NCI-H526 (cell line): ENCODE data around the gene MAP2K6.

Source experiments
- DNase-seq, 2 experiments: peaks; one replicate each; lab custom pipeline; 2025; lab: John Stamatoyannopoulos, UW

The MAP2K6 gene

GRCh38 chr17:69427486-69428197 lies 13.1 kb downstream of the MAP2K6 start:
- DNase-seq = no peak

DNA sequence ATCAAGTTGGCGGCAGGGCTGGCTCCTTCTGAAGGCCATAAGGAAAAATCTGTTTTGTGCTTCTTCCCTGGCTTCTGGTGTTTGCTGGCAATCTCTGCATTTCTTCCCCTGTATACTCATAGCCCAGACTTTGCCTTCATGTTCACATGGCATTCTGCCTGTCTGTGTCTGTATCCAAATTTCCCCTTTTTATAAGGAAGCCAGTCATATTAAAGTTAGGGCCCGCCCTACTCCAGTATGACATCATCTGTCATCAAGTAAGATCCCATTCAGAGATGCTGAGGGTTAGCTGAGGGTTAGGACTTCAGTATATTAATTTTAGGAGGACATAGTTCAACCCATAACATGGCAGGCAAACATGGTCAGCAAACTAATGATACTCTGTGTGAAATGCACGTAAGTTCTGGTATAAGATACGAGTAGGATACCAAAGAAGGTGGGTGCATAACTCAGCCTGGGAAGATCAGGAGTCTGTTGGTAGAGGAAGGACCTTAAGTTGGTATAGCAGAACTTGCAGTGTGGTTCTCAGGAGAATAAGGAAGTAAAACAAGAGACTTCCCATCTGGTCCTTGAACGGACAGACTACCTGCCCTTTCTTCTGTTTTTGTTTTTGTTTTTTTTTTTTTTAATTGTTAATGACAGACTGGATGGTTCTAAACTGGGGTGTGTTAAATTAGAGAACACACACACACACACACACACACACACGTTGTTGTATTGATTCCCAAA lies 13.9 kb downstream of the MAP2K6 start:
- peak in 1 of 2 experiments; percentile 0 for DNase-seq

- no peak for DNase-seq
Observed at GRCh38 chr17:69430488-69430887, 16.0 kb downstream of the MAP2K6 start.

DNA sequence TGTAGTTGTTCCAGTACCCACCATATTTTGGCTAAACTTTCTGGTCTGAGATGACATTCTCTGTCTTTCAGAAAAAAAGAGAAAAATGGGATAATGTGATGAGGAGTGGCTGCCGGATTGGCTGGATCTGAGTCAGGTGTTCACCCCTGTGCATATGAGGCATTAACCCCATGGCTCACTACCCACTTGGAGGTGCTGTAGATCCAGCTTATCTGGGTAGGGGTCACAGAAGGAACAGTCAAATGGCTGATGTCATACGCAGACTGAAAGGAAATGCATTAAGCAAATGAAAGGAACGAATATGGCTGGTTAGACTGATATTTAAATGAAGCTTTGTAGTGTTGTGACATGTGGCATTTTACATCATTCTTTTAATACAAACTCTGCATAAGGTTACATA lies 17.3 kb downstream of the MAP2K6 start:
- peak in 1 of 2 experiments; percentile 3 for DNase-seq

- no peak for DNase-seq
Observed at GRCh38 chr17:69433093-69433492, 18.6 kb downstream of the MAP2K6 start.

- DNase-seq = no peak
Observed at GRCh38 chr17:69434164-69434579, 19.7 kb downstream of the MAP2K6 start.

GRCh38 chr17:69435971-69436696 lies 21.6 kb downstream of the MAP2K6 start:
- no peak for DNase-seq

- DNase-seq = no peak
Observed at GRCh38 chr17:69437475-69437874, 23.0 kb downstream of the MAP2K6 start.

DNA sequence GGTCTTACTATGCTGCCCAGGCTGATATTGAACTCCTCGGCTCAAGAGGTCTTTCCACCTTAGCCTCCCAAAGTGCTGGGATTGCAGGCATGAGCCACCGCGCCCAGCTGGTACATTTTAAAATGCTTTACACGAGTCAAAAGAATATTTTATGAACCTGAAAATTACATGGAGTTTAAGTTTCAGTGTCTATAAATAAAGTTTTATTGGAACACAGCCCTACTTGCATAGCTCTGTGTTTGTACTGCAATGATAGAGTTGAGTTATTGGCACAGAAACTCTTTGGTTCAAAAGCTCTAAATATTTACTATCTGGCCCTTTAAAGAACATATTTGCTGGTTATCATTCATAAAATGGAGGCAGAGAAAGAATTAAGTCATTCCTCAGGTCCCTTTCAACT lies 24.3 kb downstream of the MAP2K6 start:
- no peak for DNase-seq

GRCh38 chr17:69441179-69441578 lies 26.7 kb downstream of the MAP2K6 start:
- no peak for DNase-seq

DNA sequence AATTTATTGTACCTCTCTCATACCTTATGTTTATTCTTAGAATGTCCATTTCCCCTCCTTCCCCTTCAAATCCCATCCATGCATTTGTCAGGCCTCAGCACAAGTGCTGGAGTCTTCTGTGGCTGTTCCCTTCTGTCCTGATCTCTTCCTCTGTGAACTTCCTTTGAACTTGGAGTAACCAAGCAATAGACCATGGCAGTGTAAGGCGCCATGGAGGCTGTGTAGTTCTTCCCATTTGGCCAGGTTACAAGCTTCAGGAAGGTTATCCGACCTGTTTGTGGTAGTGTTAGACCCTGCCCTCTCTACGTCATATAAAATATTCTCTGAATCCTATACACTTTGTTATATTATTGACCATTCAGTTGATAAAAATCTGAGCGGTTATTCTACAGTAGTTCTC lies 28.6 kb downstream of the MAP2K6 start:
- DNase-seq = no peak

- DNase-seq = no peak
Observed at GRCh38 chr17:69444023-69444422, 29.5 kb downstream of the MAP2K6 start.

- DNase-seq = no peak
Observed at GRCh38 chr17:69445132-69445531, 30.6 kb downstream of the MAP2K6 start.

- DNase-seq = no peak
Observed at GRCh38 chr17:69447726-69448125, 33.2 kb downstream of the MAP2K6 start.

DNA sequence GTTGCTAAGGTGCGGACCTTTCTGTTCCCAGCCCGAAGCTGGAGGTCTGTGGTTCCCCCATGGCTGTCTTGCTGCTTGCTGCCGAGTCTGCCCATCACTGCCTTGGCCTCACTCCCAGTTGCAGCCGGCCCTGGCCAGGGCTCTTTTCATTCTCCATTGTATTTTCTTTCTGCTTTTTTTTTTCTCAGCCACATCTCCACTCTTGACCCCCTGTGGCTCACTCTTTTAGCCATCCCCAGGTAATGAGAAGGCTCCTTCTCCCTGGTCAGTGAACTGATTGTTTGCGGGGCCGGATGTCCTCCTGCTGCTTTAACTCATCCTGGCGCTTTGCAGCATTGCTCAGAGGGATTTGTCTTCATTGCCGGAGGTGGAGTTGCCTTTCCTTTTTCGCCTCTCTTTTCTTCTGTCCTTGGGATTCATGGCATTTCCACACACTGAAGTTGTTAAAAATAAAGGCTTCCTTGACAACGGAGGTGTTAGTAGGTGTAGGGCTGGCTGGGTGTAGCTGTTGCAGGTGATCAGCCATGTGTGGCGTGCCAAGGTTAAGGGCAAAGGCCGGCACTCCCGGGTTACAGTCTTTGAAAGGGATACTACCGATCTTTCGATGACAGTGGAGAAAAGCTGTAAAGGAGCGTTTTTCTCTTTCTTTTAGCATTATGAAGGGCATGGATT lies 34.1 kb downstream of the MAP2K6 start:
- no peak for DNase-seq

GRCh38 chr17:69450131-69450530 lies 35.6 kb downstream of the MAP2K6 start:
- DNase-seq = no peak

DNA sequence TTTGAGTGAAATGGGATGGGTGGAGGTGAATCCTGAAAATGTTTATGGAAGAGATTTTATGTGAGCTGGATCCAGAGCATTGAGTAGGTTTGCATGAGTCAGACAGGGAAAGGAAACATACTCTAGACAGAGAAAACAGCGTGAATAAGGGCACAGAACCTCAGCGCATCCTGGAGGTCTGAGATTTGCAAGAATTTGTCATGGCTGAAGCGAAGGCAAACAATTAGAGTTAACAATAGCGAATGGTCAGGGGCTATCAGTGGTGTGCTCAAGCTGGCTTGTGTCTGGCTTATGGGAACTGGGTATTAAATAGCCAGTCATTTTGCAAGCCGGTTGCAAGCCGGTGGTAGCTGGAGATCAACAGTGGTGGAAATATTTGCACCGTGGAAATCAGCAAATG lies 36.4 kb downstream of the MAP2K6 start:
- DNase-seq = no peak

DNA sequence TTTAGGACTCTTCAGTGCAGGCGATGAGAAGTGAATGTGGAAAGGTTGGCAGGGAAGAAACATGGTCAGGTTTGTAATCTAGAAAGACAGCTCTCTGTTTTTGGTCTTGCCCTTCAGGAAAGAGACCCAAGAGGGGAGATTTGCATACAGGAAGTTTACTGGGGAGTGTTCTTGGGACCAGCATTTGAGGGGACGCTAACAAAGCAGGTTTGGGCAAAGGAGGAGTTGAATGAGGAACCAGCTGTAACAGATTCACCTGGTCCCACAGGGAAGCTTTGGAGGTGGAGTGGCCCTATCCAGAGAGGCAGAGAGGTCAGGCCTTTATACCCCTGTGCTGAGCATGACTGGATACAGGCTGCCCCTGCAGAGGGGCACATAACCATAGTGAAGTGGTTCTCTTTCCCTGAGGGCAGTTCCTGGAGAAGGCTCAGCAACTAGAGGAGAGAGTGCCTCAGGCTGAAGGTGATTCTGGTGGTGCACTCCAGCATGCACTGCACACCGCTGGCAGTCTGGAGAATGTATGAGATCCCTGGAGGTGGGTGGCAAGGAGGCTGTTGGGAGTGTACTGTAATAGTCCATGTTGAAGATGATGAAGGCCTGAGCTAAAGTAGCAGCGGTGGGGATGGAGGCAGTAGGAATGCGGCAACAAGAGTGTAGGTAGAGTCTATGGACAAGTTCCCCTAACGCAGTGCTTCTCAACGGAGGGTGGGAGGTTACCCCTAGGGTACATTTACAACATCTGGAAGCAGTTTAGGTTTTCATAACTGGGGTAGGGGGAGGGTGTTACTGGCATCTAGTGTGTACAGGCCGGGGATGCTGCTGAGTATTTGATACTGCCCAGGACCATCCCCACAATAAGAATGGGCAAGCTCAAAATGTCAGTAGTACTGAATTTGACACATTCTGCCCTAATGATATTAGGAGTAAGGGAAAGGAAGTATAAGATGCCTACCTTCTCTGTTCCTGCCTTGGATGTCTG lies 37.2 kb downstream of the MAP2K6 start:
- DNase-seq = peak in 1 of 2 experiments; percentile 2

DNA sequence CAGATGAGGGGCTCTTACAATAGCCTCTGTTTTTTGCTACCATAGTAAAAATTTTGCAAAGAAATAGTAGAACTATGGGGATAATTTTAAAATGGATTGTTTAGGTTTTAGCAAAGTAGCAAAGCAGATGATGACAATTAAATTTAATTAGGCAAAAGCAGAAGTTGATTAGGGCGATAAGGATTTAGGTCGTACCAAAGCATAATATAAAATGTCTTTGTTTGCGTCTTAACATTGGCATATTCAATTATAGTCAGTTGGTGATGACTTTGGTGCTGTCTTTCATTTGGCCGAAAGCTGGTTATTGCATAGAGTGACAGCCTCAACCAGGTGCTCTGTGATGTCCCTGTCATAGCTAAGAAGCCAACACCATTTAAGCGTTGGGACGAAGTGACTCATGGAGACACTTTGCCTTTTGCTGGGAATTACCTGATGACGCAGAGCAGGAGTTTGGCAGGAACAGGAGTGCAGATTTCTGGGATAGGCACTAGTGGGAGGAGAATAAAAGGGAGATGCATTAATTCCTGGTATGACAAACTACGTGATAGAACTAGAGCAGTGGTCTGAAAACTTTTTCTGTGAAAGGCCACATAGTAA lies 38.3 kb downstream of the MAP2K6 start:
- no peak for DNase-seq

DNA sequence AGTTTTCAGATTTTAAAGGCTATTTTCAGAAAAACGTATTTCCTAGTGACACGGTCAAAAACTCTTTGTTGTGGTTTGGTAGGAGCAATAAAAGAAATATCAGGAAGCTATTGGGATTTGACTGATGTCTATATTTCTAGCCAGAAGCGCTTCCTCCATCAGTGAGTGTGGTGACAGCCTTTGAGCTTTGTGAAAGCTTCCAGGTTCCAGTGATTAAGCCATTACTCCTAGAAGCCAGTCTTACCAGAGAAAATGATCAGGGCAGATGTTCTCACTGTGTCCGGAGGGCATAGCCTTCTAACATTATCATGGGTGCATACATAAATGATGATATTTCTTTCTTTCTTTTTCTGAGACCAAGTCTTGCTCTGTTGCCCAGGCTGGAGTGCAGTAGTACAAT lies 39.6 kb downstream of the MAP2K6 start:
- DNase-seq = no peak

DNA sequence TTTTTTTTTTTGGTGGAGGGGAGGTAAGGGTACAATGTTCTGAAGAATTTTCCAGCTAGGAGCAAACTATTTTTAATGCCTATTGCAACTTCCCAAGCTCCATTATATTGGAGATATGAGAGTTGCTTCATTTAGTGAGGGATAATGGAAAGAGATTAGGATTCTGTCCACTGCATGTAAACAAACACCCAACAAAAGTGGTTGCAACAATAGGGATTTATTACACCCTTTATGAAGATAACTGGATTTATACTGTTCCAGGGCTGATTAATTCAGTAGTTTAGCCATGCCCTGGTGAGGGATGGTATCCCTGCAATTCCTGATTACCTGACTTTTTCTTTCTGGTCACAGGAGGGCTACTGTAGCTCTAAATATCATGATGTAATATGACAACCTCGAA lies 40.5 kb downstream of the MAP2K6 start:
- no peak for DNase-seq
